Left forelimb (tissue), 1 donor: ENCODE measurements around the gene APOC1.

ENCODE experiments used
- DNase-seq: peaks from one replicate; pipeline ENCODE4 v3.0.0-alpha.2; 2018; ENCODE audit warnings: low spot score

APOC1 gene

DNA sequence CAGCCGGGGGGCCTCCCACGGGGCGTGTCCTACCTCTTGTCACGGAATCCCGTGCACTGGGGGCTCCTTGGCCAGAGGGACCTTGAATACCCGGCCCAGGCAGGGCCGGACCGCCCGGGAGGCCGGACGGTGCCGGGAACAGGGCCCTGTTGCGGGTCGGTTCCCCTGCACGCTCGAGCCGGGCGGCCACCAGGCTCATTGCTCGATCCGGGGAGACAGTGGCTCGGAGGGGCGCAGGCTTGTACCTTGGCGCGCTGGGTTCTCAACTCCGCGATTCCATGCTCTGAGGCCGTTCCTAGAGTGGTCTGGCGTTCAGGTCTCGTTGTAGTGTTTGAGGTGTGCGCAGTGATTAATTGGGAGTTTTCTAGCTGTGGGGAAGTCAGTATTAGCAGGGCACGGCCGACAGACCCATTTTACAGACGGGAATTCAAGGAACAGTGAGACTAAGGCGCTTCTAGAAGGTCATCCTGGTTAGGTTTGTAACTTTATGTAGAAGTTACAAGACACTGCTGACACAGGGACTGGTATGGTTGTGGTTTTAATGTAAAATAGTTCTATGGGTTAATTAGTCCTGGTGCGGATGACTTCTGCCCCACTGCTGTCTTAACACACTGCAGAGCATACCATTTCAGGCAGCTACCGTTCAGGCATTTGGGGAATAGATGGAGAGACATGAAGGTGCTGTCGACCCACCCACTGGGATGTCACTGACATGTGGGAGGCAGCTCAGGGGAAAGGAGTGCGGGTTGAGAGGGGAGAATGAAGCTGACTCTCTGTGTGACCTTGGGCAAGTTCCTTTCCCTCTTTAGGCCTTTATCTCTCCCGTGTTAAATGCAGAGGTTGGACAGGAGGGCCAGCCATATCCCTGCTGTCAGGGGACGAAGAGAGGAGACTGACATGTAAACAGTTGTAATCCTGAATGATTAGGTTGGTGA lies 41.4 kb downstream of the APOC1 start:
- DNase-seq, result peak; percentile 70

DNA sequence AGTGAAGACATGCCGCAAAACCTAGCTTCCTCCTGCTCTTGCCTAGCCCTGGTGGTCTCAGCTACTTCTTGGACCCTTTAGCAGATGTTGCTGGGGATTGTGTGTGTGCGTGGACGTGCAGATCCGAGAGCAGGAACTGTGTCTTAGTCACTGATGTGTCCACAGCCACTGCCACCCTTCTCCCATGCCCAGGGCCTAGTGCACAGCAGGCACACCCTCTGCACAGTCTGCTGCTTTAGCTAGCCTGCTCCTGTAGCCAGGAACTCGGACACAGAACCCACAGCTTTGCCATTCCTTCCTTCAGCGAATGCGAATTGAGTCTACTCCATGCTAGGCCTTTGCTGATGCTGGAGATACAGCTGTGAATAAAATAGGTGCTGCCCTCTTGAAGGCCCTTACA lies 43.1 kb downstream of the APOC1 start:
- no peak for DNase-seq

DNA sequence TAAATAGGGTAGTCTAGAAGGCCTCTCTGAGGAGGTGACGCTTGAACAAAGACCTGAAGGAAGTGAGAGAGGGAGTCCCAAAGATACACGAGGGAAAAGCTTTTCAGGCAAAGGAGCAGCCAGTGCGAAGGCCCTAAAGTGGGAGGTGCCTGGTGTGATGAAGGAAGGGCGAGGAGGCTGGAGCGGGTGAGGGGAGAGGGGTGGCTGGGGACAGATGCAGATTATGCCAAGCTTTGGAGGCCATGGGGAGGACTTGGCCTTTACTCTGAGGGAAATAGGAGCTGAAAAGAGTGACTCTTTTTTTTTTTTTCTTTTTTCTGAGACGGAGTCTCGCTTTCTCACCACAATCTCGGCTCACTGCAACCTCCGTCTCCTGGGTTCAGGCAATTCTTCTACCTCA lies 43.7 kb downstream of the APOC1 start:
- DNase-seq, result no peak

DNA sequence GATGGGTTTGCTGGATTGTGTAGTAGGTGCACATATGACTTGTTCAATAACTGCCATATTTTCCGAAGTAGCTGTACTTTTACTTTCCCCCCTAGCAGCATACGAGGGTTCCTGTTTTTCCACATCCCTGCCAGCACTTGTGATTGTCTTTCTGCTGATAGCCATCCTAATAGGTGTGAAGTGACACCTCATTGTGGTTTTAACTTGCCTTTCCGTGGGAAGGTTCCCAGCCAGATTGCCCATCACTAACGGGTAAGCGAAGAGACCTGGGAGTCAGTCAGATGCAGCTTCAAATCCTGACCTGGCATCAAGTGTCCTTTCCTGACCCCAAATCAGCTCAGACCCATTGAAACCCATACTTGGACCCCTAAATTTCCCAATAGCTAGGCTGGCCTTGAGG lies 45.3 kb downstream of the APOC1 start:
- no peak for DNase-seq

DNA sequence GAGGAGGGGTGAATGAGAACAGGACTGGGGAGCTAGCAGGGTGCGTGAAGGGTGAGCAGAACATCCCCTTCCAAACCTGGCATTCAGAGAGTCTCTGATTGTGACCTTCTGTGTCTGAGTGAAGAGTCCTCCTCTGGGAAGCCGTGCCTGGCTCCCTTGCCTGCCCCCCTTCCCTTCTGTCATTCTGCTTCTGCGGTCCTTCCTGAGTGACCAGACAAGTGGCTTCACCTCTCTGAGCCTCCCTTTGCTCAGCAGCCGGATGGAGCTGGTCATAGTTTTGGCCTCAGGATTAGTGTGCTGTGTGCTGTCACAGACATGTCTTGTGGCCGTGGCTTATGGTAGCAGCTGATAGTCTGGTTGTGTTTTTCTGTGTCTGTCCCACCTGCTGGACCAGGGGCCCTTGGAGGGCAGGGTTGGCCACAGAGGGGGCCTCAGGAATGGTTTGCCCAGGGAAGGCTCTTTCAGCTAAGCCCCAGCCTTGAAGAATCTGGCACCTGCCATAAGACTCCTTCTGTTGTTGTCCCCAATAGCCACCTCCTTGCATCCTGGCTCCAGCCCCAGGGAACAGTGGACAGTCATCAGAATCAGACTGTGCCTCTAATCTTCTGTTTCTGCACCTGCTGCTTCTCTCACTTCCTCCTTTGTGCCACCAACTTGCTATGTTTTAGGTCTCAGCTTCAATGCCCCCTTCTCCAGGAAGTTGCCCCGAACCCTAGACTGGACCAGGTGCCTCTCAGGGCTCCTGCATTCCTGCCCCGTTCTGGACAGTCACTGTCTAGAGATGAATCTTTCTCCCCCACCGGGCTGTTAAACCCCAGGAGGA lies 46.7 kb downstream of the APOC1 start:
- DNase-seq, result no peak

DNA sequence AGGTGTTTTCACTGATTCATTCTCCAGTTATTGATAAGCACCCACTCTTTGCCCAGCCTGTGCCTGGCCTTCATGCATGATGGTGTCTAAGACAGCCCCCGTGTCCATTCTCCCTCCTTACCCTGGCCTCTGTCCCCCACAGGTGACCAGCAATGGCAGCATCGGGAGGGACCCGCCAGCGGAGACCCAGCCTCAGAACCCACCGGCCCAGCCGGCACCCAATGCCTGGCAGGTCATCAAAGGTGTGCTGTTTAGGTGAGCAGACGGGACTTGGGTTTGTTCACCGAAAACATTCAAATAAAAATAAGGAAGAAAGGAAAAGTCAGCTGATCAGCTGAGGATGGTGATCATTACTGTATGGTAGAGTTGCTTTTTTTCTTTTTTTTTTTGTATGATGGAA lies 47.4 kb downstream of the APOC1 start:
- DNase-seq, result no peak

DNA sequence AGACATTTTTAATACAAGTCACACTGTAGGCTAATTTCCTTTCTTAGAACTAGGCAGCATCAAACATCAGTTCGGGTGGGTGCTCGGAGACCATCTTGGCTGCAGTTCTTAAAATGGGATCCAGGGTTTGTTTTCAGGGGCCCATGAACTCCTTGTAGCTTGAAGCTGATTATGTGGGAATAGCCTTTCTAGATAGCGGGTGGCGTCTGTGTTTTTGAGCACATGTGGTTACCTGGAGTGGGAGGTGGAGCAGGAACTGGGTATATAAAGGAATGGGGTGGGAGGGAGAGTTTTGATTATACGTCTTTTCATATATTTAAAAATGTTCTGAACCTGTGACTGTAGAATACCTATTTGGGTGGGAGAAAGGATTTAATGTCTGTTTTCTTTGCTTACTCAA lies 53.7 kb downstream of the APOC1 start:
- DNase-seq, result no peak

DNA sequence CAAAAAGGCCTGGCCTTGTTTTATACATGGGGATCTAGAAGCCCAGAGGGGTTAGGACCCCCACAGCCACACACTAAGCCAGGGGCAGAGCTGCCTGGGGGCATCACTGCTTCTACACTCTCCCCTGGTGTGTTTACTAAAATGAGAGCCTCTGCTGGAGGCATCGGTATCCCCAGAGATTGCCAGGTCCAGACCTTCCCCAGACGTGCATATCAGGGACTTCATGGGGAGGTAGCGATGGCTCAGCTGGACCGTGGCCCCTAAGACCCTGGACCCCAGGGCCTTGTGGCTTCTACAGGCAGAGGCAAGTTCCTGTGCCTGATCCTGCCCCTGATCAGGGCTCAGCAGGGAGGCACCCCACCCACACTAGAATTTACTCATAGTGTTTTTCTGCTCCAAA lies 54.3 kb downstream of the APOC1 start:
- DNase-seq, result no peak
